Measurements from ENCODE around the gene MOB3A.

Gene MOB3A

GRCh38 chr19:2112516-2113320 is 16.6 kb upstream of the MOB3A start:
- Histone ChIP-seq H2AFZ (no peak overlapping the region), H3K27me3 (ENCODE audit: control insufficient read depth, insufficient read depth, low read length) (no peaks in the 10 kb centered on the region), H3K4me1 (no peaks in the 10 kb centered on the region), H3K9me3 (ENCODE audit: control insufficient read depth, low read length) (no peaks in the 10 kb centered on the region), H3K36me3 (ENCODE audit: control insufficient read depth, insufficient read depth, low read length) (no peaks in the 10 kb centered on the region), H3K4me3 (ENCODE audit: low read depth, low read length) (no peak overlapping the region), H3K27ac (no peak overlapping the region), H3K4me2 (ENCODE audit: low read length) (no peak overlapping the region), H3K79me2 (peaks cover 14% of the 10 kb centered on the region), H3K9ac (no peak overlapping the region)
- TF ChIP-seq CTCF (IDR thresholded peaks at IDR 0.05), result no peak

GRCh38 chr19:2111886-2112285 is 15.8 kb upstream of the MOB3A start:
- Histone ChIP-seq H2AFZ (no peak overlapping the region), H3K27ac (no peak overlapping the region), H3K9ac (no peak overlapping the region), H3K36me3 (ENCODE audit: control insufficient read depth, insufficient read depth, low read length) (no peaks in the 10 kb centered on the region), H3K4me2 (ENCODE audit: low read length) (no peak overlapping the region), H3K4me3 (ENCODE audit: low read depth, low read length) (no peak overlapping the region), H3K9me3 (ENCODE audit: control insufficient read depth, low read length) (no peaks in the 10 kb centered on the region), H3K79me2 (peaks cover 8% of the 10 kb centered on the region), H3K4me1 (no peaks in the 10 kb centered on the region), H3K27me3 (ENCODE audit: control insufficient read depth, insufficient read depth, low read length) (no peaks in the 10 kb centered on the region)
- no peak for TF ChIP-seq CTCF (IDR thresholded peaks at IDR 0.05)

GRCh38 chr19:2111425-2111824 is 15.3 kb upstream of the MOB3A start:
- H3K27me3 ChIP-seq (ENCODE audit: control insufficient read depth, insufficient read depth, low read length), result no peaks in the 10 kb centered on the region
- no peak overlapping the region for H3K4me3 ChIP-seq (ENCODE audit: low read depth, low read length)
- H3K4me1 ChIP-seq, result no peaks in the 10 kb centered on the region
- H3K79me2 ChIP-seq, result peaks cover 11% of the 10 kb centered on the region
- no peak overlapping the region for H3K4me2 ChIP-seq (ENCODE audit: low read length)
- H3K27ac ChIP-seq, result no peak overlapping the region
- no peak overlapping the region for H2AFZ ChIP-seq
- no peak overlapping the region for H3K9ac ChIP-seq
- no peaks in the 10 kb centered on the region for H3K36me3 ChIP-seq (ENCODE audit: control insufficient read depth, insufficient read depth, low read length)
- no peaks in the 10 kb centered on the region for H3K9me3 ChIP-seq (ENCODE audit: control insufficient read depth, low read length)
- no peak for TF ChIP-seq CTCF (IDR thresholded peaks at IDR 0.05)

GRCh38 chr19:2110822-2111221 is 14.7 kb upstream of the MOB3A start:
- no peak for TF ChIP-seq CTCF (IDR thresholded peaks at IDR 0.05)
- H3K4me2 ChIP-seq (ENCODE audit: low read length), result no peak overlapping the region
- no peak overlapping the region for H3K4me3 ChIP-seq (ENCODE audit: low read depth, low read length)
- H3K79me2 ChIP-seq, result peaks cover 11% of the 10 kb centered on the region
- H2AFZ ChIP-seq, result no peak overlapping the region
- H3K4me1 ChIP-seq, result no peaks in the 10 kb centered on the region
- no peaks in the 10 kb centered on the region for H3K27me3 ChIP-seq (ENCODE audit: control insufficient read depth, insufficient read depth, low read length)
- no peak overlapping the region for H3K27ac ChIP-seq
- no peaks in the 10 kb centered on the region for H3K9me3 ChIP-seq (ENCODE audit: control insufficient read depth, low read length)
- H3K36me3 ChIP-seq (ENCODE audit: control insufficient read depth, insufficient read depth, low read length), result no peaks in the 10 kb centered on the region
- H3K9ac ChIP-seq, result no peak overlapping the region

Data from parathyroid adenoma (tissue), 2 donors.